Epithelial cell of esophagus (primary cell): ENCODE measurements around the gene FGD3.

ENCODE experiments used
- DNase-seq: peaks from one replicate; pipeline ENCODE4 v3.0.0; 2010; ENCODE audit warnings: low read depth
- H3K4me3 ChIP-seq: 2 replicates; pipeline ENCODE4 v1.5.1; 2011; ENCODE audit warnings: mild to moderate bottlenecking, low read length, control low read depth
- TF ChIP-seq, protein P1 (sequence below): IDR thresholded peaks from 2 replicates; pipeline ENCODE4 v1.5.1; 2011; ENCODE audit warnings: low read depth, mild to moderate bottlenecking, low read length, control low read depth, inconsistent platforms; ENCODE audit not compliant: insufficient read depth; ENCODE audit errors: missing control alignments

FGD3 gene

GRCh38 chr9:93035821-93036351 is 88.6 kb downstream of the FGD3 start:
- no peak overlapping the region for H3K4me3 ChIP-seq
- DNase-seq: no peak
- TF ChIP-seq, protein P1, sequence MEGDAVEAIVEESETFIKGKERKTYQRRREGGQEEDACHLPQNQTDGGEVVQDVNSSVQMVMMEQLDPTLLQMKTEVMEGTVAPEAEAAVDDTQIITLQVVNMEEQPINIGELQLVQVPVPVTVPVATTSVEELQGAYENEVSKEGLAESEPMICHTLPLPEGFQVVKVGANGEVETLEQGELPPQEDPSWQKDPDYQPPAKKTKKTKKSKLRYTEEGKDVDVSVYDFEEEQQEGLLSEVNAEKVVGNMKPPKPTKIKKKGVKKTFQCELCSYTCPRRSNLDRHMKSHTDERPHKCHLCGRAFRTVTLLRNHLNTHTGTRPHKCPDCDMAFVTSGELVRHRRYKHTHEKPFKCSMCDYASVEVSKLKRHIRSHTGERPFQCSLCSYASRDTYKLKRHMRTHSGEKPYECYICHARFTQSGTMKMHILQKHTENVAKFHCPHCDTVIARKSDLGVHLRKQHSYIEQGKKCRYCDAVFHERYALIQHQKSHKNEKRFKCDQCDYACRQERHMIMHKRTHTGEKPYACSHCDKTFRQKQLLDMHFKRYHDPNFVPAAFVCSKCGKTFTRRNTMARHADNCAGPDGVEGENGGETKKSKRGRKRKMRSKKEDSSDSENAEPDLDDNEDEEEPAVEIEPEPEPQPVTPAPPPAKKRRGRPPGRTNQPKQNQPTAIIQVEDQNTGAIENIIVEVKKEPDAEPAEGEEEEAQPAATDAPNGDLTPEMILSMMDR: no peak

DNA sequence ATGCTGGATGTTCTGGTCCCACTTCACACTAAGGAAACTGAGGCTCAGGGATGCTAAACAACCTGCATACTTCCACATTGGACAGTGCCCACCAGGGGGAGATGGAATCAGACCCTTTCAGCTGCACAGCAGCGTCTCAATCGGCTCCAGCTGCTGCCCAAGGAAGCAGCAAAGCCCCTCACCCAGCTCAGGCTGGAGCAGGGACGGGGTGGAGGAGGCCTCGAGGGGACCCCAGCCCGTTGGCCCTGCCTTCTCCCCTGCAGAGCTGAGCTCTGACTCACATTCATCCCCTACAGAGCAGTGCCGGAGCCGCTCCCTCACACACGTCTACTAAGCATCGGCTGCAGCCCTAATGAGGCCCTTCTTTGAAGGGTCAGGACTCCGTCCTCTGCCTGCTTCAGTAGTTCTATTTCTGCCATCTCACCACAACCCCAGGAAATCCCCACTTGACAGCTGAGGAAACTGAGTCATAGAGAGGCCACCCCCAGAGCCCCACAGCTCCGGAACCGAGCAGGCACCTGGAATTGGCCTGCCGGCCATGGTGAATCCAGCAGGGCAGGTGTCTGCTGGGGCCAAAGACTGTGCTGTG is 89.7 kb downstream of the FGD3 start:
- H3K4me3 ChIP-seq: no peak overlapping the region
- DNase-seq: no peak
- TF ChIP-seq, protein P1: no peak

- TF ChIP-seq, protein P1: no peak
- H3K4me3 ChIP-seq: no peak overlapping the region
- DNase-seq: no peak
Observed at GRCh38 chr9:93037476-93037971, 90.2 kb downstream of the FGD3 start.

DNA sequence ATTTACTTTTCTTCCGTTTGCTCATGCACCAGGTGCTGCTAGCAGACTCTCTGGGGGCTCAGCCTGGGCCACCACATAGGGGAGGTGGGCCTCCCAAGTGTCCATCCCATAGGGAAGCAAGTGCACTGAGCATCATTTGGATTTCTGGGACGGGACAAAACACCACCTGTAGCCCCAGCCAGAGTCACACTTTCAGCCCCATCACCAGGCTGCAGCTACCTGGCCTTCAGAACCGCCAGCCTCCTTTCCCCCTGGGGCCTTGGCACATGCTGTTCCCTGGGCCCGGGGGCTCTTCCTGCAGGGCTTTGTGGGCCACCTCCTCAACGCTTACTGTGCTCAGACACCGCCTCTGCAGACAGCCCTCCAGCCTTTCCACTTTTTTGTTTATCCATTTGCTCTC is 91.6 kb downstream of the FGD3 start:
- TF ChIP-seq, protein P1: no peak
- H3K4me3 ChIP-seq: no peak overlapping the region
- no peak for DNase-seq

- TF ChIP-seq, protein P1: no peak
- no peak for DNase-seq
- H3K4me3 ChIP-seq: no peak overlapping the region
Observed at GRCh38 chr9:93039456-93039855, 92.1 kb downstream of the FGD3 start.

- H3K4me3 ChIP-seq: no peak overlapping the region
- TF ChIP-seq, protein P1: no peak
- no peak for DNase-seq
Observed at GRCh38 chr9:93039976-93040375, 92.7 kb downstream of the FGD3 start.

DNA sequence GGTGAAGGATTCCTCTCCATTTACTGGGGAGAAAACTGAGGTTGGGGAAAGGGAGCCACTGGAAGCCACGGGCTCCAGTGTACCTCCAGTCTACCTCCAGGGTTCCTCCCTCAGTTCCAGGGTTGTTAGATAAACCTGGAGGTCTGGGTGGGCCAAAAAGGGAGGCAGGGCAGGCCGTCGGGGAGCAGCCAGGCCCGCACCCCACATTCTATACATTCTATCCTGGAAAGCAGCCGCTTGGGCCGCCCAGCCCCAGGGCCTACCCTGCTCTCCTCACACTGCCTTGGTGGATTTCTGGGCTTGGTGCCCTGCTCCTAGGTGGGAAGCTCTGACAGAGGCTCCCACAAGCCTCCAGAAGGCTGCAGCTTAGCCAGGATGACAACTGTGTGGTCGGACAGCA is 93.1 kb downstream of the FGD3 start:
- DNase-seq: no peak
- no peak overlapping the region for H3K4me3 ChIP-seq
- TF ChIP-seq, protein P1: no peak
